Natural killer cell (primary cell): Measurements from ENCODE around the gene CXCR6. TPM values are rescaled to one million over a fixed set of nuclear protein-coding genes. Genes with fewer than 3 reads are reported as not detected.

Source experiments
- ATAC-seq, 3 donors: fragments of 150-1000 bp in 2 of 3; fragments of 200-7000 bp in 1 of 3; cut with Tn5 transposase; 1 replicate in 1 of 3; 2 replicates in 2 of 3; pipeline ENCODE4 v1.10.0; 2021; ENCODE audit warnings: mild to moderate bottlenecking in 2 of 3, moderate library complexity in 2 of 3
- DNase-seq, 2 donors: peaks; one replicate each; pipeline versions ENCODE4 v3.0.0 to v3.0.0-alpha.2; 2013 to 2021; ENCODE audit warnings: mixed read lengths in 1 of 2
- H3K27ac ChIP-seq: one replicate; pipeline ENCODE4 v1.5.1; 2013; ENCODE audit warnings: mild to moderate bottlenecking, low read length
- H3K27me3 ChIP-seq: one replicate; pipeline ENCODE4 v1.6.1; 2013; ENCODE audit warnings: low read length; ENCODE audit not compliant: control insufficient read depth, insufficient read depth
- H3K36me3 ChIP-seq: one replicate; pipeline ENCODE4 v1.6.1; 2013; ENCODE audit warnings: low read length; ENCODE audit not compliant: control insufficient read depth, insufficient read depth
- H3K4me1 ChIP-seq: one replicate; pipeline ENCODE4 v1.6.1; 2013; ENCODE audit warnings: low read length; ENCODE audit not compliant: control insufficient read depth, insufficient read depth
- H3K4me3 ChIP-seq: one replicate; pipeline ENCODE4 v1.5.1; 2013; ENCODE audit warnings: low read length
- H3K9me3 ChIP-seq: one replicate; pipeline ENCODE4 v1.6.1; 2013; ENCODE audit warnings: low read length; ENCODE audit not compliant: control insufficient read depth, insufficient read depth
- H3K27ac Mint-ChIP-seq, 2 donors: one replicate each; pipeline ENCODE4 v1.8.0; 2022; ENCODE audit warnings: mild to moderate bottlenecking in 2 of 2, mixed read lengths in 2 of 2, moderate library complexity in 1 of 2
- H3K27me3 Mint-ChIP-seq, 2 donors: one replicate each; pipeline ENCODE4 v1.8.0; 2022; ENCODE audit warnings: low read depth in 2 of 2, mixed read lengths in 2 of 2
- H3K36me3 Mint-ChIP-seq: one replicate; pipeline ENCODE4 v1.8.0; 2022; ENCODE audit warnings: mixed read lengths
- H3K4me1 Mint-ChIP-seq, 2 donors: one replicate each; pipeline ENCODE4 v1.8.0; 2022; ENCODE audit warnings: mixed read lengths in 2 of 2
- H3K4me3 Mint-ChIP-seq: one replicate; pipeline ENCODE4 v1.8.0; 2022; ENCODE audit warnings: mild to moderate bottlenecking, moderate library complexity, mixed read lengths
- H3K9me3 Mint-ChIP-seq, 2 donors: one replicate each; pipeline ENCODE4 v1.8.0; 2022; ENCODE audit warnings: mixed read lengths in 2 of 2
- WGBS: methylation state at CpG from one replicate; pipeline ENCODE4 v1.1.7; 2013; ENCODE audit warnings: missing lambda C conversion rate; ENCODE audit not compliant: insufficient coverage; 5-methylcytosine and 5-hydroxymethylcytosine counted together
- intact Hi-C: fragments of 100-400 bp; cut with micrococcal nuclease; formaldehyde crosslinking; loops from one replicate; pipeline ENCODE4 v1.14.2; 2022
- total RNA-seq, 4 donors: library from RNA; stranded (reverse); fragments of 120-200 nt in 1 of 4; gene quantifications; one replicate each; pipeline versions ENCODE4 v1.2.3 to v1.2.4, GENCODE V29; 2013 to 2022
- TF ChIP-seq, protein P1 (sequence below): fragments of 200-600 bp; IDR thresholded peaks from one replicate; pipeline ENCODE4 v1.8.0; 2022; ENCODE audit warnings: antibody characterized with exemption

The CXCR6 gene
- total RNA-seq, 3 donors from 2014 or later (not counting 1 experiment from before 2014, with no cell fraction given) = 0.95 to 2.1 (median 1.7) TPM

DNA sequence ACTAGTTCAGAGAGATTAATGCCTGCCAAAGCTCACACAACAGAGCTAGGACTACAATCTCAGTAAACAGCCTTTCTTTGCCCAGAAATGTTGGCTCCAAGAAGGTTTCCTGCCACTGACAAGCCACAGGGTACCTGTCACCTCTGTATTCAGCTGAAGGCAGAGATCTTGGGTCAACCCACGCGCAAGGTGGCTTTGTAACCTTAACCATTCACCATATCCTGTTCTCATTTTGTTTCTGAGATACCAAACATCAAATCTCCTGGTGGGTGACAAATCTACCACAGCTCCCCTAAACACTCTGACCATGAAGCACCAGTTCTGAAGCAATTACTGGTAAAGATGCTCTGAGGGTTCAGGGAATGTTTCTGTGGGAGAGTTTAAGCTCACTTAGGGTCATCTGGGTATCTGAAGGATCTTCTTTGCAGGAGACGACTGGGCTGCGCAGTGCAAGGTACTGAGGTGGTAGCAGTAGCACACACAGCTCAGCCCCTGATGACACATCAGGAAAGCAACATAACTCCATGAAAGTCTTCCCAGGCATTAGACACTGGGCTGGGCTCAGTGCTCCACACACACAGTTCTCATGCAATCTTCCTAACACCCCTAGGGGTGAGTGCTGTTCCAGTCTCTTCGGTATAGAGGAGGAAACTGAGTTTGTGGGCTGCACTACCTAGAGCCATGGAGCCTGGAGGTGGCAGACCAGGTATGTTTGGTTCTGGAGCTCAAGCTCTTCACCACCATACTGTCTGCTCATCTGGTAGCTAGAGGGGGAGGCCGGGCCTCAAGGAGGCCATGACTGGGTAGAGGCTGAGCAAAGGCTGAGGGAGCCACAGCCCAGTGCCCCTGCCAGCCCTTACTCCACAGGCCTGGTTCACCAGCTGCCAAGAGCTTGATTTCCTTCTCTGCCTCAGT lies 7.7 kb downstream of the CXCR6 start:
- H3K4me3 ChIP-seq = no peak overlapping the region

DNA sequence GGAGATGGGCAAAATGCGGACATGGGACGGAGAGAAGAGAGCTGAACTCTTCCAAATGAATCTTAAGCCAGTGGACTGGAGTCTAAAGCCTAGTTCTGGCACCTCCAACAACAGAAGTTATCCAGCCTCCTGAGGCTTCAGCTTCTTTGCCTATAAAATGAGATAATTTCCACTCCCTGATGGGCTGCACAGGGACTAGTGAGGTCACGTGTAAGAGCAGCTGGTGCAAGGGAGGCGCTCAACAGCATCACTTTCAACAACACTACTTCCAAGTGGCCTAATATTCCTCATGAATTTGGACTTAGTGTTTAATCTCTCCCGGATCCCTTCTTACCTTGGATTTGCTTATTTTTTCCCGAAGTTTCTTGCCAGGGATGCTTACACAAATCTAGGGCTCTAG lies 8.7 kb downstream of the CXCR6 start:
- no peak overlapping the region for H3K4me3 Mint-ChIP-seq
- no peaks in the 10 kb centered on the region for H3K9me3 Mint-ChIP-seq
- Histone ChIP-seq H3K27ac (peak overlapping the region; percentile 67), H3K9me3 (no peaks in the 10 kb centered on the region), H3K36me3 (peaks cover 84% of the 10 kb centered on the region), H3K27me3 (no peaks in the 10 kb centered on the region), H3K4me3 (no peak overlapping the region), H3K4me1 (peaks cover 64% of the 10 kb centered on the region)
- intact Hi-C loops = no loop called here
- DNase-seq (no peak), ATAC-seq (no peak)
- H3K27me3 Mint-ChIP-seq = no peaks in the 10 kb centered on the region
- TF ChIP-seq, protein P1, sequence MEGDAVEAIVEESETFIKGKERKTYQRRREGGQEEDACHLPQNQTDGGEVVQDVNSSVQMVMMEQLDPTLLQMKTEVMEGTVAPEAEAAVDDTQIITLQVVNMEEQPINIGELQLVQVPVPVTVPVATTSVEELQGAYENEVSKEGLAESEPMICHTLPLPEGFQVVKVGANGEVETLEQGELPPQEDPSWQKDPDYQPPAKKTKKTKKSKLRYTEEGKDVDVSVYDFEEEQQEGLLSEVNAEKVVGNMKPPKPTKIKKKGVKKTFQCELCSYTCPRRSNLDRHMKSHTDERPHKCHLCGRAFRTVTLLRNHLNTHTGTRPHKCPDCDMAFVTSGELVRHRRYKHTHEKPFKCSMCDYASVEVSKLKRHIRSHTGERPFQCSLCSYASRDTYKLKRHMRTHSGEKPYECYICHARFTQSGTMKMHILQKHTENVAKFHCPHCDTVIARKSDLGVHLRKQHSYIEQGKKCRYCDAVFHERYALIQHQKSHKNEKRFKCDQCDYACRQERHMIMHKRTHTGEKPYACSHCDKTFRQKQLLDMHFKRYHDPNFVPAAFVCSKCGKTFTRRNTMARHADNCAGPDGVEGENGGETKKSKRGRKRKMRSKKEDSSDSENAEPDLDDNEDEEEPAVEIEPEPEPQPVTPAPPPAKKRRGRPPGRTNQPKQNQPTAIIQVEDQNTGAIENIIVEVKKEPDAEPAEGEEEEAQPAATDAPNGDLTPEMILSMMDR = no peak
- 95% methylated on average over 6 of the region's 6 CpGs for WGBS
- H3K36me3 Mint-ChIP-seq = peaks cover 19% of the 10 kb centered on the region
- peaks cover 39 to 40% of the 10 kb centered on the region in 2 donors for H3K4me1 Mint-ChIP-seq
- H3K27ac Mint-ChIP-seq = peak overlapping the region in 1 of 2 donors; percentile 73

More for the DNA sequence above, 7.7 kb downstream of the CXCR6 start:
- H3K27me3 Mint-ChIP-seq = no peaks in the 10 kb centered on the region
- Histone ChIP-seq H3K27me3 (no peaks in the 10 kb centered on the region), H3K36me3 (peaks cover 87% of the 10 kb centered on the region), H3K27ac (peak overlapping the region; percentile 67), H3K9me3 (no peaks in the 10 kb centered on the region), H3K4me1 (peaks cover 69% of the 10 kb centered on the region)
- peak overlapping the region in 1 of 2 donors; percentile 73 for H3K27ac Mint-ChIP-seq
- H3K9me3 Mint-ChIP-seq = no peaks in the 10 kb centered on the region
- DNase-seq = peak in 1 of 2 donors; percentile 70
- H3K4me1 Mint-ChIP-seq = peaks cover 44 to 48% of the 10 kb centered on the region in 2 donors
- WGBS = 46% methylated on average over 5 of the region's 6 CpGs
- TF ChIP-seq, protein P1 = no peak
- H3K36me3 Mint-ChIP-seq = peaks cover 13% of the 10 kb centered on the region
- intact Hi-C loops = no loop called here
- peak overlapping the region; percentile 60 for H3K4me3 Mint-ChIP-seq
- ATAC-seq = peak; percentile 54 to 86 (median 64)

DNA sequence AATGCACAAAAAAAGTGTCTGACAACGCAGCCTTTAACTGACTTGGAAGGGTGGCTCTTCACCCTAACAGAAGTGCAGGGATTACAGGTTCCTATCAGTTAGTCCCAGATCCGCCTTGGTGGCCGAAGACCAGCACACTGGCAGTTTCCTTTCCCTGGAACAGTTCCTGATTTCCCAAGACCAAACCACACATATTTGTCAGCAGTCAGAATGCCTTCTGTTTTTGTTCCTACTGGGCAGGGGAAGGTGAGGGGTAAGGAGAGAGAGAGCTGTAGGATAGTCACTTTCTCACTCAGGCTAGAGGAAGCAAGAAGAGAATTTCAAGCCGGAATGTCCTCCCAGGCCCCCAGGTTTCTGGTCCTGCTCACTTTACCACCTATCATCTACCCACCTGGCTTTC lies 9.2 kb downstream of the CXCR6 start:
- Histone ChIP-seq H3K4me3 (no peak overlapping the region), H3K4me1 (peaks cover 60% of the 10 kb centered on the region), H3K27ac (no peak overlapping the region), H3K9me3 (no peaks in the 10 kb centered on the region), H3K27me3 (no peaks in the 10 kb centered on the region), H3K36me3 (peaks cover 83% of the 10 kb centered on the region)
- peaks cover 36 to 39% of the 10 kb centered on the region in 2 donors for H3K4me1 Mint-ChIP-seq
- H3K27ac Mint-ChIP-seq = peak overlapping the region in 1 of 2 donors; percentile 73
- intact Hi-C loops = no loop called here
- H3K36me3 Mint-ChIP-seq = peaks cover 24% of the 10 kb centered on the region
- H3K4me3 Mint-ChIP-seq = no peak overlapping the region
- WGBS = 81% methylated on average over 3 of the region's 4 CpGs
- H3K27me3 Mint-ChIP-seq = no peaks in the 10 kb centered on the region
- ATAC-seq (no peak), DNase-seq (no peak)
- TF ChIP-seq, protein P1 = no peak
- no peaks in the 10 kb centered on the region for H3K9me3 Mint-ChIP-seq
